HepG2 (cell line): ENCODE data around the gene SLC1A5. TPM values are rescaled to one million over a fixed set of nuclear protein-coding genes. Genes with fewer than 3 reads are reported as not detected.

Experiments
- BCL6 ChIP-seq: IDR thresholded peaks from 2 replicates; pipeline ENCODE4 v1.6.1; 2016; ENCODE audit warnings: missing genetic modification reagents, missing compliant biosample characterization
- DMTF1 ChIP-seq: sonication (generic); formaldehyde crosslinking; IDR thresholded peaks from 2 replicates; pipeline ENCODE4 v1.4.0; 2020; ENCODE audit warnings: mild to moderate bottlenecking, missing genetic modification reagents
- DNMT3B ChIP-seq: conservative IDR thresholded peaks from 2 replicates; pipeline ENCODE4 v1.6.1; 2016; ENCODE audit warnings: missing biosample characterization, control low read depth
- FLYWCH1 ChIP-seq: sonication (generic); formaldehyde crosslinking; IDR thresholded peaks from 2 replicates; pipeline ENCODE4 v1.8.1; 2023; ENCODE audit warnings: mild to moderate bottlenecking, missing genetic modification reagents
- GATAD2A ChIP-seq: IDR thresholded peaks from 2 replicates; pipeline ENCODE4 v1.6.1; 2016
- LRRFIP1 ChIP-seq: sonication (generic); formaldehyde crosslinking; conservative IDR thresholded peaks from 2 replicates; pipeline ENCODE4 v1.4.0; 2020; ENCODE audit warnings: missing genetic modification reagents
- MXD4 ChIP-seq: IDR thresholded peaks from 2 replicates; pipeline ENCODE4 v1.6.1; 2016; ENCODE audit warnings: mild to moderate bottlenecking, missing biosample characterization, missing genetic modification reagents
- NR0B2 ChIP-seq: sonication (generic); formaldehyde crosslinking; IDR thresholded peaks from 2 replicates; pipeline ENCODE4 v1.4.0; 2020; ENCODE audit warnings: mild to moderate bottlenecking, missing genetic modification reagents
- PRMT3 ChIP-seq: sonication (generic); formaldehyde crosslinking; IDR thresholded peaks from 2 replicates; pipeline ENCODE4 v1.8.1; 2022; ENCODE audit warnings: low read depth, mild to moderate bottlenecking, moderate library complexity, missing genetic modification reagents, borderline replicate concordance
- RBM39 ChIP-seq: fragments of 200-400 bp; formaldehyde crosslinking; IDR thresholded peaks from one replicate; pipeline ENCODE4 v1.6.1; 2018; ENCODE audit warnings: antibody characterized with exemption, mild to moderate bottlenecking, low read depth, low read length; ENCODE audit not compliant: poor library complexity, severe bottlenecking
- SOX5 ChIP-seq: IDR thresholded peaks from 2 replicates; pipeline ENCODE4 v1.6.1; 2016; ENCODE audit warnings: borderline replicate concordance
- STAT6 ChIP-seq: sonication (generic); formaldehyde crosslinking; IDR thresholded peaks from 2 replicates; pipeline ENCODE4 v1.4.0; 2020; ENCODE audit warnings: missing genetic modification reagents, mild to moderate bottlenecking, borderline replicate concordance
- ZNF280D ChIP-seq: sonication (generic); formaldehyde crosslinking; IDR thresholded peaks from 2 replicates; pipeline ENCODE4 v1.5.1; 2020; ENCODE audit warnings: mild to moderate bottlenecking, missing genetic modification reagents
- ZNF484 ChIP-seq: sonication (generic); formaldehyde crosslinking; IDR thresholded peaks from 2 replicates; pipeline ENCODE4 v1.5.1; 2020; ENCODE audit warnings: mild to moderate bottlenecking, low read depth, missing genetic modification reagents, borderline replicate concordance
- ZNF556 ChIP-seq: sonication (generic); formaldehyde crosslinking; IDR thresholded peaks from 2 replicates; pipeline ENCODE4 v1.4.0; 2020; ENCODE audit warnings: mild to moderate bottlenecking, missing genetic modification reagents, borderline replicate concordance
- ZNF737 ChIP-seq: sonication (generic); formaldehyde crosslinking; IDR thresholded peaks from 2 replicates; pipeline ENCODE4 v1.5.0; 2020; ENCODE audit warnings: missing genetic modification reagents, mild to moderate bottlenecking, borderline replicate concordance
- ZNF75D ChIP-seq: sonication (generic); formaldehyde crosslinking; IDR thresholded peaks from 2 replicates; pipeline ENCODE4 v1.8.1; 2023; ENCODE audit warnings: missing genetic modification reagents, mild to moderate bottlenecking, borderline replicate concordance
- polyA plus RNA-seq, 8 experiments: library from polyadenylated mRNA; depleted of rRNA in 3 of 8; stranded (reverse) in 7 of 8; unstranded in 1 of 8; fragments of >200 nt; fragmentation: Illumina TruSeq in 4 of 8; extraction: Trizol in 4 of 8; gene quantifications; 2 replicates each; pipeline versions ENCODE4 v1.2.1 to v1.2.3, GENCODE V29; 2011 to 2016; ENCODE audit warnings: low read depth in 4 of 8, missing spikeins in 1 of 8, mixed read lengths in 1 of 8; ENCODE audit not compliant: insufficient read depth in 1 of 8
- total RNA-seq, 5 experiments: library from RNA; depleted of rRNA; stranded (reverse); fragments of >200 nt; fragmentation: Illumina TruSeq; extraction: Trizol; gene quantifications; 2 replicates each; pipeline ENCODE4 v1.2.3, GENCODE V29; 2016; ENCODE audit warnings: low read depth in 1 of 5

The SLC1A5 gene
- total and polyA plus RNA-seq, 2 of the 13 experiments (the other 11 are each of a cell fraction or from before 2014, with no cell fraction given): 120 to 159 TPM

- TF ChIP-seq LRRFIP1 (CRISPR knock-in tag) (no peak), NR0B2 (CRISPR knock-in tag) (no peak), RBM39 (peak; percentile 32), PRMT3 (CRISPR knock-in tag) (no peak), DMTF1 (CRISPR knock-in tag) (no peak), ZNF737 (no peak), ZNF75D (CRISPR knock-in tag) (no peak), STAT6 (CRISPR knock-in tag) (no peak), DNMT3B (CRISPR knock-in tag) (no peak), ZNF484 (CRISPR knock-in tag) (no peak), ZNF556 (no peak), BCL6 (CRISPR knock-in tag) (no peak; the same call in 1 of the 2 replicates), ZNF280D (CRISPR knock-in tag) (no peak), MXD4 (CRISPR knock-in tag) (no peak), FLYWCH1 (no peak), GATAD2A (no peak), SOX5 (CRISPR knock-in tag) (peak; percentile 21; the same call in 1 of the 2 replicates)
Measured at GRCh38 chr19:46787331-46788261, 798 bp downstream of the SLC1A5 start (continued).
